Activated T-cell treated with anti-CD3 and anti-CD28 coated beads, Interleukin-2, amount 50 U/mL, for 4 hours (primary cell): ENCODE measurements around the gene SPRY2. TPM values are rescaled to one million over a fixed set of nuclear protein-coding genes. Genes with fewer than 3 reads are reported as not detected.
"Not testable (repeated sequence)": the region's sequence is repeated elsewhere in the genome, so short reads cannot be mapped to it uniquely, and the experiment has no call there.

Experiments used
- ATAC-seq, 2 donors: fragments of 200-7000 bp; cut with Tn5 transposase; one replicate each; pipeline ENCODE4 v1.10.0; 2021
- DNase-seq: peaks from one replicate; pipeline ENCODE4 v3.0.0-alpha.2; 2020
- H3K27me3 Mint-ChIP-seq: one replicate; pipeline ENCODE4 v1.8.0; 2021; ENCODE audit warnings: low read depth, mixed read lengths
- H3K36me3 Mint-ChIP-seq: one replicate; pipeline ENCODE4 v1.8.0; 2022; ENCODE audit warnings: mixed read lengths; ENCODE audit not compliant: insufficient read depth
- H3K4me1 Mint-ChIP-seq: one replicate; pipeline ENCODE4 v1.8.0; 2021; ENCODE audit warnings: low read depth, mixed read lengths
- H3K4me3 Mint-ChIP-seq: one replicate; pipeline ENCODE4 v1.8.0; 2021; ENCODE audit warnings: mild to moderate bottlenecking, moderate library complexity, mixed read lengths
- H3K9me3 Mint-ChIP-seq: one replicate; pipeline ENCODE4 v1.8.0; 2021; ENCODE audit warnings: mixed read lengths
- total RNA-seq, 3 donors: library from RNA; stranded (reverse); gene quantifications; one replicate each; pipeline ENCODE4 v1.2.1, GENCODE V29; 2021

SPRY2 gene
- total RNA-seq, 3 donors from 2014 or later: 0.33 to 1.8 (median 0.33) TPM

- ATAC-seq (no peak), DNase-seq (no peak)
- no peaks in the 10 kb centered on the region for H3K9me3 Mint-ChIP-seq
- H3K4me3 Mint-ChIP-seq: no peak overlapping the region
- H3K36me3 Mint-ChIP-seq: no peaks in the 10 kb centered on the region
- H3K4me1 Mint-ChIP-seq: no peaks in the 10 kb centered on the region
- H3K27me3 Mint-ChIP-seq: no peaks in the 10 kb centered on the region
Measured at GRCh38 chr13:80362481-80362880, 21.6 kb upstream of the SPRY2 start.

- ATAC-seq (no peak), DNase-seq (no peak)
- H3K4me3 Mint-ChIP-seq: no peak overlapping the region
- no peaks in the 10 kb centered on the region for H3K9me3 Mint-ChIP-seq
- no peaks in the 10 kb centered on the region for H3K36me3 Mint-ChIP-seq
- H3K4me1 Mint-ChIP-seq: no peaks in the 10 kb centered on the region
- H3K27me3 Mint-ChIP-seq: no peaks in the 10 kb centered on the region
Measured at GRCh38 chr13:80361883-80362327, 21.0 kb upstream of the SPRY2 start.

- no peaks in the 10 kb centered on the region for H3K4me1 Mint-ChIP-seq
- no peak overlapping the region for H3K4me3 Mint-ChIP-seq
- no peaks in the 10 kb centered on the region for H3K9me3 Mint-ChIP-seq
- H3K36me3 Mint-ChIP-seq: no peaks in the 10 kb centered on the region
- DNase-seq (no peak), ATAC-seq (no peak)
- no peaks in the 10 kb centered on the region for H3K27me3 Mint-ChIP-seq
Measured at GRCh38 chr13:80361298-80361697, 20.4 kb upstream of the SPRY2 start.

- DNase-seq (no peak), ATAC-seq (no peak)
- no peaks in the 10 kb centered on the region for H3K36me3 Mint-ChIP-seq
- H3K27me3 Mint-ChIP-seq: no peaks in the 10 kb centered on the region
- no peaks in the 10 kb centered on the region for H3K4me1 Mint-ChIP-seq
- no peaks in the 10 kb centered on the region for H3K9me3 Mint-ChIP-seq
- no peak overlapping the region for H3K4me3 Mint-ChIP-seq
Measured at GRCh38 chr13:80360453-80360800, 19.5 kb upstream of the SPRY2 start.

GRCh38 chr13:80359778-80360452, 19.0 kb upstream of the SPRY2 start:
- Mint-ChIP-seq H3K9me3 (no peaks in the 10 kb centered on the region), H3K4me3 (no peak overlapping the region), H3K27me3 (no peaks in the 10 kb centered on the region), H3K4me1 (no peaks in the 10 kb centered on the region), H3K36me3 (no peaks in the 10 kb centered on the region)
- ATAC-seq: no peak
- no peak for DNase-seq

- DNase-seq (no peak), ATAC-seq (no peak)
- Mint-ChIP-seq H3K27me3 (no peaks in the 10 kb centered on the region), H3K4me3 (no peak overlapping the region), H3K9me3 (no peaks in the 10 kb centered on the region), H3K4me1 (no peaks in the 10 kb centered on the region), H3K36me3 (no peaks in the 10 kb centered on the region)
Measured at GRCh38 chr13:80359414-80359777, 18.5 kb upstream of the SPRY2 start.

GRCh38 chr13:80355496-80356094, 14.7 kb upstream of the SPRY2 start:
- ATAC-seq, H3K4me3 Mint-ChIP-seq, H3K9me3 Mint-ChIP-seq, DNase-seq, H3K27me3 Mint-ChIP-seq, H3K36me3 Mint-ChIP-seq, H3K4me1 Mint-ChIP-seq: not testable (repeated sequence)

GRCh38 chr13:80348750-80349149, 7.8 kb upstream of the SPRY2 start:
- H3K4me3 Mint-ChIP-seq: no peak overlapping the region
- DNase-seq (no peak), ATAC-seq (no peak)
- H3K36me3 Mint-ChIP-seq: no peaks in the 10 kb centered on the region
- H3K27me3 Mint-ChIP-seq: peaks cover 31% of the 10 kb centered on the region
- no peaks in the 10 kb centered on the region for H3K9me3 Mint-ChIP-seq
- no peaks in the 10 kb centered on the region for H3K4me1 Mint-ChIP-seq

GRCh38 chr13:80348314-80348713, 7.4 kb upstream of the SPRY2 start:
- DNase-seq (no peak), ATAC-seq (no peak)
- H3K27me3 Mint-ChIP-seq: peaks cover 35% of the 10 kb centered on the region
- H3K9me3 Mint-ChIP-seq: no peaks in the 10 kb centered on the region
- H3K4me1 Mint-ChIP-seq: peaks cover 4% of the 10 kb centered on the region
- no peak overlapping the region for H3K4me3 Mint-ChIP-seq
- H3K36me3 Mint-ChIP-seq: no peaks in the 10 kb centered on the region

GRCh38 chr13:80345771-80346510, 5.0 kb upstream of the SPRY2 start:
- Mint-ChIP-seq H3K9me3 (no peaks in the 10 kb centered on the region), H3K36me3 (no peaks in the 10 kb centered on the region), H3K4me3 (no peak overlapping the region), H3K4me1 (peaks cover 16% of the 10 kb centered on the region), H3K27me3 (peaks cover 42% of the 10 kb centered on the region)
- ATAC-seq (no peak), DNase-seq (no peak)

GRCh38 chr13:80344032-80344431, 3.1 kb upstream of the SPRY2 start:
- H3K4me3 Mint-ChIP-seq, DNase-seq, H3K9me3 Mint-ChIP-seq, ATAC-seq, H3K36me3 Mint-ChIP-seq: not testable (repeated sequence)
- peaks cover 21% of the 10 kb centered on the region for H3K4me1 Mint-ChIP-seq
- H3K27me3 Mint-ChIP-seq: peaks cover 47% of the 10 kb centered on the region

GRCh38 chr13:80342471-80343371, 1.8 kb upstream of the SPRY2 start:
- peak; percentile 58 to 67 for ATAC-seq
- Mint-ChIP-seq H3K9me3 (no peaks in the 10 kb centered on the region), H3K36me3 (no peaks in the 10 kb centered on the region), H3K27me3 (peaks cover 45% of the 10 kb centered on the region), H3K4me3 (peak overlapping the region; percentile 69), H3K4me1 (peaks cover 21% of the 10 kb centered on the region)
- peak; percentile 51 for DNase-seq

GRCh38 chr13:80341756-80342370, 937 bp upstream of the SPRY2 start:
- DNase-seq: no peak
- Mint-ChIP-seq H3K9me3 (no peaks in the 10 kb centered on the region), H3K36me3 (no peaks in the 10 kb centered on the region), H3K4me1 (peaks cover 21% of the 10 kb centered on the region), H3K4me3 (peak overlapping the region; percentile 69), H3K27me3 (peaks cover 53% of the 10 kb centered on the region)
- ATAC-seq: no peak

GRCh38 chr13:80340651-80341100, 250 bp downstream of the SPRY2 start:
- DNase-seq (no peak), ATAC-seq (peak; percentile 41 to 42)
- Mint-ChIP-seq H3K4me3 (peak overlapping the region; percentile 83), H3K27me3 (peaks cover 53% of the 10 kb centered on the region), H3K9me3 (no peaks in the 10 kb centered on the region), H3K36me3 (no peaks in the 10 kb centered on the region), H3K4me1 (peaks cover 21% of the 10 kb centered on the region)
